H1 (cell line): ENCODE measurements around the gene IL31. TPM values are rescaled to one million over a fixed set of nuclear protein-coding genes. Genes with fewer than 3 reads are reported as not detected.

Experiments
- CTCF ChIA-PET: fragments of 300-600 bp; sonication (Branson Sonifier 250); formaldehyde crosslinking; loops from one replicate; lab custom pipeline; 2021; ENCODE audit not compliant: partially characterized antibody; lab: Charles Lee
- POLR2A ChIA-PET: fragments of 300-600 bp; sonication (Branson Sonifier 250); formaldehyde crosslinking; loops from one replicate; lab custom pipeline; 2021; ENCODE audit warnings: inconsistent platforms; ENCODE audit not compliant: partially characterized antibody; lab: Charles Lee
- DNase-seq, 2 experiments: peaks; one replicate each; pipeline versions ENCODE4 v3.0.0 to v3.0.0-alpha.2; 2010 to 2022; ENCODE audit warnings: low spot score in 2 of 2, low read depth in 1 of 2, mixed read lengths in 1 of 2
- FAIRE-seq: peaks from 2 replicates; lab custom pipeline; 2011; peaks lifted over from hg19 to GRCh38; lab: Jason Lieb, UNC
- H2AFZ ChIP-seq: 2 replicates; pipeline ENCODE4 v1.8.1; 2012; ENCODE audit warnings: low read length, inconsistent platforms
- H2AK5ac ChIP-seq: 2 replicates; pipeline ENCODE4 v1.6.1; 2013; ENCODE audit warnings: low read depth, low read length
- H2BK120ac ChIP-seq: replicated peaks from 2 replicates; pipeline ENCODE3; 2013; ENCODE audit warnings: low read depth, low read length, inconsistent platforms
- H2BK12ac ChIP-seq: 2 replicates; pipeline ENCODE4 v1.6.1; 2013; ENCODE audit warnings: low read depth, low read length
- H2BK15ac ChIP-seq: 2 replicates; pipeline ENCODE4 v1.6.1; 2013; ENCODE audit warnings: low read length
- H2BK20ac ChIP-seq: 2 replicates; pipeline ENCODE4 v1.6.1; 2013; ENCODE audit warnings: low read length
- H2BK5ac ChIP-seq: 2 replicates; pipeline ENCODE4 v1.6.1; 2013; ENCODE audit warnings: low read depth, low read length
- H3K14ac ChIP-seq: 2 replicates; pipeline ENCODE4 v1.6.1; 2013; ENCODE audit warnings: inconsistent platforms; ENCODE audit not compliant: insufficient read length
- H3K18ac ChIP-seq: 2 replicates; pipeline ENCODE4 v1.6.1; 2013; ENCODE audit warnings: low read length; ENCODE audit errors: extremely low read depth
- H3K23ac ChIP-seq: 2 replicates; pipeline ENCODE4 v1.6.1; 2013; ENCODE audit warnings: inconsistent platforms; ENCODE audit not compliant: insufficient read length
- H3K23me2 ChIP-seq: 2 replicates; pipeline ENCODE4 v1.6.1; 2013; ENCODE audit warnings: low read depth, low read length
- H3K27ac ChIP-seq: 2 replicates; pipeline ENCODE4 v1.6.1; 2011; ENCODE audit warnings: low read depth, low read length, inconsistent platforms
- H3K27me3 ChIP-seq, 4 experiments: replicated peaks in 1 of 4; 1 replicate in 1 of 4; 2 replicates in 3 of 4; pipeline versions ENCODE4 v1.6.1 to v1.8.1; 2011 to 2013; ENCODE audit warnings: low read length in 3 of 4, mild to moderate bottlenecking in 3 of 4, inconsistent platforms in 2 of 4, mixed read lengths in 2 of 4, moderate library complexity in 1 of 4; ENCODE audit not compliant: control insufficient read depth in 3 of 4, insufficient read depth in 3 of 4; ENCODE audit errors: extremely low read depth in 1 of 4
- H3K36me3 ChIP-seq, 4 experiments: 2 replicates each; pipeline versions ENCODE4 v1.6.1 to v1.8.1; 2011 to 2013; ENCODE audit warnings: mild to moderate bottlenecking in 4 of 4, low read length in 3 of 4, moderate library complexity in 2 of 4, control low read depth in 1 of 4, inconsistent platforms in 1 of 4; ENCODE audit not compliant: insufficient read depth in 4 of 4, control insufficient read depth in 2 of 4
- H3K4ac ChIP-seq: replicated peaks from 2 replicates; pipeline ENCODE3; 2013; ENCODE audit warnings: low read length, low read depth, mixed read lengths, inconsistent platforms; ENCODE audit not compliant: insufficient read length
- H3K4me1 ChIP-seq, 4 experiments: replicated peaks in 1 of 4; 1 replicate in 1 of 4; 2 replicates in 3 of 4; pipeline versions ENCODE4 v1.6.1 to v1.8.1; 2011 to 2013; ENCODE audit warnings: low read length in 3 of 4, inconsistent platforms in 2 of 4, mixed read lengths in 1 of 4; ENCODE audit not compliant: insufficient read depth in 4 of 4, control insufficient read depth in 3 of 4
- H3K4me2 ChIP-seq, 2 experiments: 2 replicates each; pipeline versions ENCODE4 v1.6.1 to v1.8.1; 2011 to 2013; ENCODE audit warnings: low read depth in 2 of 2, low read length in 2 of 2, control low read depth in 1 of 2, inconsistent platforms in 1 of 2, mild to moderate bottlenecking in 1 of 2; ENCODE audit not compliant: insufficient read depth in 1 of 2
- H3K4me3 ChIP-seq, 4 experiments: fragments of 200-600, 300-600 bp in 1 of 4; sonication (generic), shearing (Covaris generic), sonication (Bioruptor Twin) in 1 of 4; 2 replicates each; pipeline versions ENCODE4 v1.5.1 to v1.8.1; 2011 to 2016; ENCODE audit warnings: low read length in 4 of 4, low read depth in 3 of 4, control low read depth in 2 of 4, inconsistent platforms in 2 of 4, mild to moderate bottlenecking in 2 of 4, mixed read lengths in 1 of 4, moderate library complexity in 1 of 4; ENCODE audit not compliant: insufficient read depth in 2 of 4; ENCODE audit errors: extremely low read depth in 1 of 4
- H3K56ac ChIP-seq: replicated peaks from 2 replicates; pipeline ENCODE3; 2013; ENCODE audit warnings: low read depth, mild to moderate bottlenecking, mixed read lengths, low read length, inconsistent platforms; ENCODE audit not compliant: insufficient read length
- H3K79me1 ChIP-seq: 2 replicates; pipeline ENCODE4 v1.6.1; 2013; ENCODE audit warnings: low read depth, low read length, control low read depth
- H3K79me2 ChIP-seq, 2 experiments: 2 replicates each; pipeline versions ENCODE4 v1.6.1 to v1.8.1; 2012 to 2013; ENCODE audit warnings: low read length in 2 of 2, mild to moderate bottlenecking in 2 of 2, inconsistent platforms in 1 of 2; ENCODE audit not compliant: insufficient read depth in 2 of 2, control insufficient read depth in 1 of 2
- H3K9ac ChIP-seq, 4 experiments: replicated peaks in 1 of 4; 1 replicate in 1 of 4; 2 replicates in 3 of 4; pipeline versions ENCODE4 v1.6.1 to v1.8.1; 2011 to 2013; ENCODE audit warnings: low read depth in 3 of 4, low read length in 3 of 4, control low read depth in 2 of 4, mild to moderate bottlenecking in 2 of 4, moderate library complexity in 2 of 4, inconsistent platforms in 1 of 4; ENCODE audit errors: extremely low read depth in 1 of 4
- H3K9me3 ChIP-seq, 2 experiments: 2 replicates each; pipeline versions ENCODE4 v1.6.1 to v1.8.1; 2012 to 2013; ENCODE audit warnings: mild to moderate bottlenecking in 2 of 2, moderate library complexity in 2 of 2, control low read depth in 1 of 2, inconsistent platforms in 1 of 2, low read depth in 1 of 2, low read length in 1 of 2, mixed read lengths in 1 of 2; ENCODE audit not compliant: insufficient read depth in 2 of 2
- H4K20me1 ChIP-seq, 2 experiments: replicated peaks in 1 of 2; 2 replicates each; pipeline versions ENCODE3 to v1.8.1; 2011 to 2013; ENCODE audit warnings: inconsistent platforms in 2 of 2, low read length in 2 of 2, mild to moderate bottlenecking in 1 of 2; ENCODE audit not compliant: insufficient read depth in 2 of 2, control insufficient read depth in 1 of 2
- H4K5ac ChIP-seq: 2 replicates; pipeline ENCODE4 v1.6.1; 2013; ENCODE audit warnings: low read length, low read depth, mixed read lengths, inconsistent platforms; ENCODE audit not compliant: insufficient read length
- H4K8ac ChIP-seq: 2 replicates; pipeline ENCODE4 v1.8.0; 2013; ENCODE audit warnings: mild to moderate bottlenecking, moderate library complexity, low read length, inconsistent platforms; ENCODE audit not compliant: insufficient read depth; ENCODE audit errors: extremely low read depth
- H4K91ac ChIP-seq: replicated peaks from 2 replicates; pipeline ENCODE3; 2013; ENCODE audit warnings: low read length, mixed read lengths, inconsistent platforms; ENCODE audit not compliant: insufficient read length
- POLR2A ChIP-seq, 2 experiments: IDR thresholded peaks; 1 replicate in 1 of 2; 2 replicates in 1 of 2; pipeline ENCODE4 v1.6.1; 2011; ENCODE audit warnings: low read depth in 2 of 2, low read length in 2 of 2, mild to moderate bottlenecking in 2 of 2; ENCODE audit errors: control extremely low read depth in 1 of 2
- POLR2AphosphoS5 ChIP-seq: IDR thresholded peaks from 2 replicates; pipeline ENCODE4 v1.6.1; 2011; ENCODE audit warnings: low read depth, low read length
- SIRT6 ChIP-seq: IDR thresholded peaks from one replicate; pipeline ENCODE4 v1.7.1; 2012; ENCODE audit warnings: low read length, inconsistent platforms
- TAF1 ChIP-seq: IDR thresholded peaks from 2 replicates; pipeline ENCODE4 v1.6.1; 2011; ENCODE audit warnings: mild to moderate bottlenecking, low read depth, low read length
- WGBS, 2 experiments: shearing (Covaris generic) in 1 of 2; methylation state at CpG; one replicate each; pipeline versions ENCODE4 v1.1.6 to v1.1.7; 2013 to 2015; ENCODE audit warnings: low lambda C conversion rate in 2 of 2, mixed read lengths in 2 of 2, inconsistent platforms in 1 of 2, low coverage in 1 of 2, missing lambda C conversion rate in 1 of 2; ENCODE audit not compliant: insufficient replicate concordance in 2 of 2, insufficient coverage in 1 of 2, insufficient read length in 1 of 2; ENCODE audit errors: extremely low coverage in 1 of 2, missing lambda C conversion rate in 1 of 2; 5-methylcytosine and 5-hydroxymethylcytosine counted together
- polyA plus RNA-seq, 7 experiments: library from polyadenylated mRNA; depleted of rRNA in 3 of 7; stranded (reverse) in 5 of 7; unstranded in 2 of 7; fragments of >200 nt in 5 of 7; fragments of 200-250 nt in 2 of 7; gene quantifications; 1 replicate in 5 of 7; 2 replicates in 1 of 7; 4 replicates in 1 of 7; pipeline versions ENCODE4 v1.2.1 to v1.2.3, GENCODE V29; 2011 to 2013; ENCODE audit warnings: missing spikeins in 2 of 7, mixed read lengths in 2 of 7
- total RNA-seq: library from RNA; stranded (reverse); fragmentation: NEBNext Ultra II Directional; extraction: Animal tissue kit (Norgen Biotek cat#: 25700); gene quantifications from 2 replicates; pipeline ENCODE4 v1.2.1, GENCODE V29; 2021
- TF ChIP-seq, protein P1 (sequence below): IDR thresholded peaks from 2 replicates; pipeline ENCODE4 v1.6.1; 2012; ENCODE audit warnings: inconsistent platforms
- TF ChIP-seq, protein P2 (sequence below): IDR thresholded peaks from 2 replicates; pipeline ENCODE4 v1.6.1; 2012; ENCODE audit warnings: inconsistent platforms
- TF ChIP-seq, protein P3 (sequence below): IDR thresholded peaks from 2 replicates; pipeline ENCODE4 v1.6.1; 2011; ENCODE audit warnings: low read length, improper control_type of control experiment

IL31 gene
- total and polyA plus RNA-seq, 2 of the 8 experiments (the other 6 are each of a cell fraction or from before 2014, with no cell fraction given) = not detected

DNA sequence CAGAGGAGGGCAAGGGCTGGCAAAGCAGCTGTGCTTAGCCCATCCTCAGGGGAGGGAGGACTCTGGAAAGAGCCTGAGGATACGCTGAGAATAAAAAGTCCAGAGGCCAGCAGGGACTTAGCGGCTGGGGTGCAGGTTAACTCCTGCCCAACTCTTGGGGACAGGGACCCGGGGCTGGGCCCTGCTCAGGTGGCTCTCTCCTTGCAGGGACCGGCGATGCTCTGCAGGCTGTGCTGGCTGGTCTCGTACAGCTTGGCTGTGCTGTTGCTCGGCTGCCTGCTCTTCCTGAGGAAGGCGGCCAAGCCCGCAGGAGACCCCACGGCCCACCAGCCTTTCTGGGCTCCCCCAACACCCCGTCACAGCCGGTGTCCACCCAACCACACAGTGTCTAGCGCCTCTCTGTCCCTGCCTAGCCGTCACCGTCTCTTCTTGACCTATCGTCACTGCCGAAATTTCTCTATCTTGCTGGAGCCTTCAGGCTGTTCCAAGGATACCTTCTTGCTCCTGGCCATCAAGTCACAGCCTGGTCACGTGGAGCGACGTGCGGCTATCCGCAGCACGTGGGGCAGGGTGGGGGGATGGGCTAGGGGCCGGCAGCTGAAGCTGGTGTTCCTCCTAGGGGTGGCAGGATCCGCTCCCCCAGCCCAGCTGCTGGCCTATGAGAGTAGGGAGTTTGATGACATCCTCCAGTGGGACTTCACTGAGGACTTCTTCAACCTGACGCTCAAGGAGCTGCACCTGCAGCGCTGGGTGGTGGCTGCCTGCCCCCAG lies 32.3 kb upstream of the IL31 start:
- H2BK5ac ChIP-seq = no peak overlapping the region
- peaks cover 12 to 19% of the 10 kb centered on the region in 2 experiments for H4K20me1 ChIP-seq
- no peak for FAIRE-seq
- no peak overlapping the region for H3K23ac ChIP-seq
- peaks cover 0 to 10% (median 3%) of the 10 kb centered on the region in 4 experiments; a peak in 5 of 7 replicates for H3K4me1 ChIP-seq
- no peak overlapping the region; a peak in 1 of 4 replicates for H3K4me2 ChIP-seq
- peaks cover 10 to 42% (median 25%) of the 10 kb centered on the region in 4 experiments for H3K36me3 ChIP-seq
- H3K4me3 ChIP-seq = no peak overlapping the region
- no peaks in the 10 kb centered on the region for H3K9me3 ChIP-seq
- TF ChIP-seq POLR2A (IDR thresholded peaks at IDR 0.05; ENCODE audit: control extremely low read depth in 1 of 2, low read depth in 2 of 2, low read length in 2 of 2) = no peak
- no peak for TF ChIP-seq SIRT6
- TF ChIP-seq, protein P1, sequence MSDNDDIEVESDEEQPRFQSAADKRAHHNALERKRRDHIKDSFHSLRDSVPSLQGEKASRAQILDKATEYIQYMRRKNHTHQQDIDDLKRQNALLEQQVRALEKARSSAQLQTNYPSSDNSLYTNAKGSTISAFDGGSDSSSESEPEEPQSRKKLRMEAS = peak; percentile 85
- TF ChIP-seq, protein P2, sequence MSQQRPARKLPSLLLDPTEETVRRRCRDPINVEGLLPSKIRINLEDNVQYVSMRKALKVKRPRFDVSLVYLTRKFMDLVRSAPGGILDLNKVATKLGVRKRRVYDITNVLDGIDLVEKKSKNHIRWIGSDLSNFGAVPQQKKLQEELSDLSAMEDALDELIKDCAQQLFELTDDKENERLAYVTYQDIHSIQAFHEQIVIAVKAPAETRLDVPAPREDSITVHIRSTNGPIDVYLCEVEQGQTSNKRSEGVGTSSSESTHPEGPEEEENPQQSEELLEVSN = peak; percentile 41; the same call in 1 of the 2 replicates
- TF ChIP-seq TAF1 = no peak
- peak; percentile 35; the same call in 1 of the 2 replicates for TF ChIP-seq POLR2AphosphoS5
- TF ChIP-seq, protein P3, sequence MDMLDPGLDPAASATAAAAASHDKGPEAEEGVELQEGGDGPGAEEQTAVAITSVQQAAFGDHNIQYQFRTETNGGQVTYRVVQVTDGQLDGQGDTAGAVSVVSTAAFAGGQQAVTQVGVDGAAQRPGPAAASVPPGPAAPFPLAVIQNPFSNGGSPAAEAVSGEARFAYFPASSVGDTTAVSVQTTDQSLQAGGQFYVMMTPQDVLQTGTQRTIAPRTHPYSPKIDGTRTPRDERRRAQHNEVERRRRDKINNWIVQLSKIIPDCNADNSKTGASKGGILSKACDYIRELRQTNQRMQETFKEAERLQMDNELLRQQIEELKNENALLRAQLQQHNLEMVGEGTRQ = peak; percentile 34; the same call in 1 of the 2 replicates
- TF ChIP-seq, all 59 proteins: peak for 4
- H3K23me2 ChIP-seq = peaks cover 9% of the 10 kb centered on the region; the same call in 1 of the 2 replicates
- POLR2A ChIA-PET = interaction anchor here (0.6 to 17.6 kb wide), 5 partner anchors 9 to 68 kb away, joined by 3 to 230 read pairs (median 6); partner anchors contain the start of gene DIABLO
- peaks cover 9 to 44% (median 27%) of the 10 kb centered on the region in 4 experiments; a peak in 6 of 7 replicates for H3K27me3 ChIP-seq
- H2BK15ac ChIP-seq = no peak overlapping the region
- 85% methylated on average over 26 of the region's 27 CpGs; no CpG with 5 or more reads in 1 of the 2 experiments for WGBS, 2 experiments
- H2BK12ac ChIP-seq = no peak overlapping the region
- H4K8ac ChIP-seq = no peak overlapping the region
- no peak overlapping the region for H2BK120ac ChIP-seq
- H2AFZ ChIP-seq = no peak overlapping the region
- H3K4ac ChIP-seq = no peak overlapping the region
- H3K9ac ChIP-seq = no peak overlapping the region
- H3K56ac ChIP-seq = no peak overlapping the region
- no peak overlapping the region for H3K14ac ChIP-seq
- CTCF ChIA-PET = interaction anchor here (1.1 to 4.1 kb wide), 3 partner anchors 10 to 68 kb away, joined by 6 to 21 read pairs (median 15); no protein-coding TSS in a partner anchor
- H3K27ac ChIP-seq = no peak overlapping the region
- H4K91ac ChIP-seq = no peak overlapping the region
- H3K79me1 ChIP-seq = no peaks in the 10 kb centered on the region
- no peak overlapping the region for H2AK5ac ChIP-seq
- H2BK20ac ChIP-seq = no peak overlapping the region
- H4K5ac ChIP-seq = no peak overlapping the region
- no peaks in the 10 kb centered on the region for H3K79me2 ChIP-seq
- DNase-seq = no peak
- no peak overlapping the region for H3K18ac ChIP-seq
